C4-2B (cell line): ENCODE measurements around the gene SH3RF2.

ENCODE experiments used
- CTCF ChIP-seq: fragments of 450-650 bp; conservative IDR thresholded peaks from 2 replicates; pipeline ENCODE4 v1.5.1; 2017; ENCODE audit warnings: mild to moderate bottlenecking
- ZFX ChIP-seq: fragments of 450-650 bp; IDR thresholded peaks from 2 replicates; pipeline ENCODE4 v1.6.1; 2017

GRCh38 chr5:146024034-146024433 is 87.7 kb downstream of the SH3RF2 start:
- TF ChIP-seq CTCF (no peak), ZFX (no peak)
